GM19025 (cell line): ENCODE results near the gene DYTN.
"Not testable (repeated sequence)": the region's sequence is repeated elsewhere in the genome, so short reads cannot be mapped to it uniquely, and the experiment has no call there.

Source experiments
- ATAC-seq: cut with Tn5 transposase; IDR thresholded peaks from one replicate; pipeline ENCODE4 v1.9.1; 2021; ENCODE audit warnings: mild to moderate bottlenecking, low read depth, moderate library complexity; ENCODE audit not compliant: unreplicated experiment

DYTN gene

GRCh38 chr2:206718296-206718695 lies at the start of gene DYTN:
TSS of gene DYTN (minus strand) at chr2:206718396. CDS start at chr2:206718279, 117 bp downstream.
- ATAC-seq, result no peak

GRCh38 chr2:206766057-206766930 lies 48.1 kb upstream of the DYTN start:
- no peak for ATAC-seq

- peak; percentile 91 for ATAC-seq
These were observed 47.3 kb upstream of the DYTN start, which contains the start of the genes FASTKD2 and MDH1B for GRCh38 chr2:206765242-206766056. TSS of gene FASTKD2 (plus strand) at chr2:206765606. CDS start at chr2:206766694, 1,088 bp downstream. TSS of gene MDH1B (minus strand) at chr2:206765328. CDS start at chr2:206765271, 57 bp downstream.

- no peak for ATAC-seq
These were observed 46.6 kb upstream of the DYTN start for GRCh38 chr2:206764673-206765241.

GRCh38 chr2:206756816-206757215 lies 38.6 kb upstream of the DYTN start:
- no peak for ATAC-seq

- no peak for ATAC-seq
These were observed 22.6 kb upstream of the DYTN start for GRCh38 chr2:206740800-206741199.

- ATAC-seq, result no peak
These were observed 21.1 kb upstream of the DYTN start for GRCh38 chr2:206739271-206739670.

GRCh38 chr2:206736935-206737334 lies 18.7 kb upstream of the DYTN start:
- no peak for ATAC-seq

- ATAC-seq, result no peak
These were observed 15.1 kb upstream of the DYTN start for GRCh38 chr2:206733341-206733740.

GRCh38 chr2:206728277-206729199 lies 10.3 kb upstream of the DYTN start:
- ATAC-seq, result no peak

GRCh38 chr2:206727287-206727686 lies 9.1 kb upstream of the DYTN start:
- ATAC-seq, result no peak

GRCh38 chr2:206723288-206723687 lies 5.1 kb upstream of the DYTN start:
- ATAC-seq, result no peak

- ATAC-seq, result peak; percentile 53
These were observed 3.2 kb upstream of the DYTN start for GRCh38 chr2:206721256-206721920.

GRCh38 chr2:206716623-206717022 lies 1.6 kb downstream of the DYTN start:
- ATAC-seq, result no peak

- ATAC-seq, result not testable (repeated sequence)
These were observed 3.0 kb downstream of the DYTN start for GRCh38 chr2:206715183-206715582.

GRCh38 chr2:206713746-206714145 lies 4.5 kb downstream of the DYTN start:
- ATAC-seq, result peak; percentile 74

- no peak for ATAC-seq
These were observed 9.9 kb downstream of the DYTN start for GRCh38 chr2:206708286-206708685.

- no peak for ATAC-seq
These were observed 11.0 kb downstream of the DYTN start for GRCh38 chr2:206707164-206707701.
